ENCODE measurements around the gene MYL12A. TPM values are rescaled to one million over a fixed set of nuclear protein-coding genes. Genes with fewer than 3 reads are reported as not detected.

MYL12A gene
- total and polyA plus RNA-seq, 2 of the 4 experiments (the other 2 are of a cell fraction) = 549 to 580 TPM

DNA sequence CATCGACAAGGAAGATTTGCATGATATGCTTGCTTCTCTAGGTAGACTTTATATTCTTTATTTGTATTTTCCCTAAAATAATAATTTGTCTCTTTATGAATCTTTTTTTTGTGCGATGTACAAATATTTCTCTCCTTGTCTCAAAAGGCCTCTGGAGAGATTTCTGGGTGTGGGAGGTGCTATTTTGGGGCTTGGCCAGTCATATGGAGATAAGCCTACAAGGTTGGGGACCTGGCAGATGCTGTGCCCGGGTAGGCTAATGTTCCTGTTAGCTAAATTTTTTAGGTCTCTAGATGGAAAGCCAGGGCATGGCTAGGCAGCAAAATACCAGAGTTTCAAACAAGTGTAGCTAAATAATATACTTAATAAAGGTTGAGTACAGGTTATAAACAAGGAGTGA is 25.4 kb downstream of the MYL12A start:
- H2BK120ac ChIP-seq (ENCODE audit: low read depth, low read length) = no peak overlapping the region
- in situ Hi-C loops (cut with MboI; ENCODE audit: low sequenced_read_pairs) = no loop called here

More for the DNA sequence above, 25.4 kb downstream of the MYL12A start:
- Histone ChIP-seq H3K56ac (ENCODE audit: extremely low read depth, insufficient read depth, low read length) (no peak overlapping the region), H4K91ac (ENCODE audit: insufficient read depth, low read depth, low read length) (no peak overlapping the region), H2BK5ac (ENCODE audit: low read depth, low read length, poor library complexity, severe bottlenecking) (no peak overlapping the region), H3K4me1 (ENCODE audit: control insufficient read depth, insufficient read depth, low read length) (peaks cover 7% of the 10 kb centered on the region; the same call in 1 of the 2 replicates), H3K36me3 (ENCODE audit: control insufficient read depth, insufficient read depth, low read length) (peaks cover 27% of the 10 kb centered on the region), H3K27me3 (ENCODE audit: control insufficient read depth, insufficient read depth, low read length) (no peaks in the 10 kb centered on the region), H3K9me3 (ENCODE audit: control insufficient read depth, insufficient read depth, low read length) (no peaks in the 10 kb centered on the region), H3K9me1 (ENCODE audit: insufficient read depth, low read length) (peaks cover 16% of the 10 kb centered on the region), H3K23ac (ENCODE audit: low read depth, low read length) (no peak overlapping the region), H4K20me1 (ENCODE audit: insufficient read depth, low read length) (peaks cover 67% of the 10 kb centered on the region), H3K27ac (ENCODE audit: insufficient read depth, low read length) (no peak overlapping the region), H4K8ac (ENCODE audit: low read depth in 2 of 2, low read length in 2 of 2) (no peak overlapping the region), H2AK9ac (replicated peaks; ENCODE audit: low read depth, low read length, poor library complexity) (no peak overlapping the region), H2AFZ (replicated peaks; ENCODE audit: low read length, poor library complexity) (no peak overlapping the region), H3K4me2 (ENCODE audit: low read depth, low read length) (no peak overlapping the region), H3K14ac (replicated peaks; ENCODE audit: low read depth, low read length) (no peak overlapping the region), H2AK5ac (ENCODE audit: low read depth, low read length) (peak overlapping the region; percentile 34; the same call in 1 of the 2 replicates), H3K18ac (ENCODE audit: low read depth, low read length) (no peak overlapping the region), H3K4me3 (ENCODE audit: insufficient read depth, low read depth, low read length) (no peak overlapping the region), H3K4ac (ENCODE audit: low read depth, low read length) (no peak overlapping the region), H4K5ac (ENCODE audit: low read depth, low read length) (no peak overlapping the region), H2BK20ac (ENCODE audit: low read depth, low read length) (no peak overlapping the region), H3K79me1 (ENCODE audit: low read depth in 1 of 2, low read length in 2 of 2) (peaks cover 21 to 71% of the 10 kb centered on the region in 2 experiments), H2BK15ac (ENCODE audit: low read depth, low read length) (no peak overlapping the region), H3K9ac (ENCODE audit: low read depth, low read length) (no peak overlapping the region)
- CTCF ChIA-PET = no interaction called here
- DNase-seq (no peak), ATAC-seq (ENCODE audit: low read depth) (no peak)
- WGBS, 2 experiments (ENCODE audit: extremely low coverage in 2 of 2, insufficient read length in 1 of 2) = 80% methylated on average over 1 of the region's 3 CpGs; no CpG with 5 or more reads in 1 of the 2 experiments
- intact Hi-C loops (cut with micrococcal nuclease) = no loop called here
- TF ChIP-seq CHD1 (IDR thresholded peaks at IDR 0.05; ENCODE audit: low read depth, low read length) (no peak), RAD21 (IDR thresholded peaks at IDR 0.05; ENCODE audit: low read length) (no peak), POLR2A (IDR thresholded peaks at IDR 0.05; ENCODE audit: low read depth, low read length) (no peak), MAFK (IDR thresholded peaks at IDR 0.05; ENCODE audit: low read depth, low read length) (no peak), FOS (IDR thresholded peaks at IDR 0.05; ENCODE audit: low read depth, low read length) (no peak), RFX5 (IDR thresholded peaks at IDR 0.05; ENCODE audit: low read depth, low read length) (no peak), NFE2L2 (IDR thresholded peaks at IDR 0.05; ENCODE audit: low read depth, low read length) (no peak), RCOR1 (IDR thresholded peaks at IDR 0.05; ENCODE audit: insufficient replicate concordance, low read length) (no peak), BHLHE40 (IDR thresholded peaks at IDR 0.05; ENCODE audit: low read depth, low read length) (no peak), CEBPB (IDR thresholded peaks at IDR 0.05; ENCODE audit: low read depth, low read length) (no peak), SMC3 (IDR thresholded peaks at IDR 0.05; ENCODE audit: low read depth, low read length) (no peak), MAZ (IDR thresholded peaks at IDR 0.05; ENCODE audit: borderline replicate concordance, low read depth, low read length) (no peak), MXI1 (IDR thresholded peaks at IDR 0.05; ENCODE audit: borderline replicate concordance, low read depth, low read length) (no peak)
- TF ChIP-seq, protein P1, sequence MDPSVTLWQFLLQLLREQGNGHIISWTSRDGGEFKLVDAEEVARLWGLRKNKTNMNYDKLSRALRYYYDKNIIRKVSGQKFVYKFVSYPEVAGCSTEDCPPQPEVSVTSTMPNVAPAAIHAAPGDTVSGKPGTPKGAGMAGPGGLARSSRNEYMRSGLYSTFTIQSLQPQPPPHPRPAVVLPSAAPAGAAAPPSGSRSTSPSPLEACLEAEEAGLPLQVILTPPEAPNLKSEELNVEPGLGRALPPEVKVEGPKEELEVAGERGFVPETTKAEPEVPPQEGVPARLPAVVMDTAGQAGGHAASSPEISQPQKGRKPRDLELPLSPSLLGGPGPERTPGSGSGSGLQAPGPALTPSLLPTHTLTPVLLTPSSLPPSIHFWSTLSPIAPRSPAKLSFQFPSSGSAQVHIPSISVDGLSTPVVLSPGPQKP (IDR thresholded peaks at IDR 0.05; ENCODE audit: borderline replicate concordance, low read depth, low read length) = no peak
- TF ChIP-seq, protein P2, sequence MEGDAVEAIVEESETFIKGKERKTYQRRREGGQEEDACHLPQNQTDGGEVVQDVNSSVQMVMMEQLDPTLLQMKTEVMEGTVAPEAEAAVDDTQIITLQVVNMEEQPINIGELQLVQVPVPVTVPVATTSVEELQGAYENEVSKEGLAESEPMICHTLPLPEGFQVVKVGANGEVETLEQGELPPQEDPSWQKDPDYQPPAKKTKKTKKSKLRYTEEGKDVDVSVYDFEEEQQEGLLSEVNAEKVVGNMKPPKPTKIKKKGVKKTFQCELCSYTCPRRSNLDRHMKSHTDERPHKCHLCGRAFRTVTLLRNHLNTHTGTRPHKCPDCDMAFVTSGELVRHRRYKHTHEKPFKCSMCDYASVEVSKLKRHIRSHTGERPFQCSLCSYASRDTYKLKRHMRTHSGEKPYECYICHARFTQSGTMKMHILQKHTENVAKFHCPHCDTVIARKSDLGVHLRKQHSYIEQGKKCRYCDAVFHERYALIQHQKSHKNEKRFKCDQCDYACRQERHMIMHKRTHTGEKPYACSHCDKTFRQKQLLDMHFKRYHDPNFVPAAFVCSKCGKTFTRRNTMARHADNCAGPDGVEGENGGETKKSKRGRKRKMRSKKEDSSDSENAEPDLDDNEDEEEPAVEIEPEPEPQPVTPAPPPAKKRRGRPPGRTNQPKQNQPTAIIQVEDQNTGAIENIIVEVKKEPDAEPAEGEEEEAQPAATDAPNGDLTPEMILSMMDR (conservative IDR thresholded peaks at IDR 0.05; ENCODE audit: low read depth, low read length) = no peak
- TF ChIP-seq, protein P3, sequence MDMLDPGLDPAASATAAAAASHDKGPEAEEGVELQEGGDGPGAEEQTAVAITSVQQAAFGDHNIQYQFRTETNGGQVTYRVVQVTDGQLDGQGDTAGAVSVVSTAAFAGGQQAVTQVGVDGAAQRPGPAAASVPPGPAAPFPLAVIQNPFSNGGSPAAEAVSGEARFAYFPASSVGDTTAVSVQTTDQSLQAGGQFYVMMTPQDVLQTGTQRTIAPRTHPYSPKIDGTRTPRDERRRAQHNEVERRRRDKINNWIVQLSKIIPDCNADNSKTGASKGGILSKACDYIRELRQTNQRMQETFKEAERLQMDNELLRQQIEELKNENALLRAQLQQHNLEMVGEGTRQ (IDR thresholded peaks at IDR 0.05; ENCODE audit: low read depth, low read length) = no peak
- POLR2A ChIA-PET (ENCODE audit: unreplicated experiment) = no interaction called here
- dilution Hi-C loops (cut with HindIII; ENCODE audit: low sequenced_read_pairs, unreplicated experiment) = no loop called here
- no TSS peak for BruUV-seq (replicated peaks)

All from IMR-90 (cell line).